HG02759 (cell line): ENCODE data around the gene FASTK.
A peak's percentile ranks its signal among the peaks of the same experiment; 100 is the strongest.
"Not testable (repeated sequence)": the region's sequence is repeated elsewhere in the genome, so short reads cannot be mapped to it uniquely, and the experiment has no call there.

Source experiments
- ATAC-seq: cut with Tn5 transposase; IDR thresholded peaks from one replicate; pipeline ENCODE4 v1.9.1; 2021; ENCODE audit warnings: mild to moderate bottlenecking, moderate library complexity; ENCODE audit not compliant: unreplicated experiment

The FASTK gene

GRCh38 chr7:151053751-151054150 lies 26.9 kb downstream of the FASTK start:
- ATAC-seq, result no peak

GRCh38 chr7:151053096-151053495 lies 27.5 kb downstream of the FASTK start:
- ATAC-seq, result no peak

- no peak for ATAC-seq
These were observed 29.5 kb downstream of the FASTK start for GRCh38 chr7:151051108-151051507.

GRCh38 chr7:151048911-151049463 lies 31.6 kb downstream of the FASTK start:
- ATAC-seq, result no peak

GRCh38 chr7:151047976-151048815 lies 32.4 kb downstream of the FASTK start, which contains the start of gene ASIC3:
Gene ASIC3 (plus strand): TSS chr7:151048531. CDS start chr7:151048886, 355 bp downstream.
- no peak for ATAC-seq

- no peak for ATAC-seq
These were observed 33.7 kb downstream of the FASTK start for GRCh38 chr7:151046603-151047573.

- ATAC-seq, result no peak
These were observed 34.6 kb downstream of the FASTK start for GRCh38 chr7:151045967-151046366.

GRCh38 chr7:151045262-151045661 lies 35.3 kb downstream of the FASTK start:
- no peak for ATAC-seq

- no peak for ATAC-seq
These were observed 36.6 kb downstream of the FASTK start for GRCh38 chr7:151043959-151044358.

- ATAC-seq, result not testable (repeated sequence)
These were observed 37.2 kb downstream of the FASTK start for GRCh38 chr7:151043449-151043848.

- no peak for ATAC-seq
These were observed 39.8 kb downstream of the FASTK start for GRCh38 chr7:151040616-151041375.

- no peak for ATAC-seq
These were observed 40.6 kb downstream of the FASTK start for GRCh38 chr7:151039850-151040548.

- peak; percentile 59 for ATAC-seq
These were observed 41.4 kb downstream of the FASTK start for GRCh38 chr7:151038951-151039849.

- no peak for ATAC-seq
These were observed 44.7 kb downstream of the FASTK start for GRCh38 chr7:151035902-151036301.

GRCh38 chr7:151035026-151035717 lies 45.4 kb downstream of the FASTK start:
- no peak for ATAC-seq

GRCh38 chr7:151034312-151035025 lies 46.1 kb downstream of the FASTK start:
- ATAC-seq, result no peak

- no peak for ATAC-seq
These were observed 46.8 kb downstream of the FASTK start for GRCh38 chr7:151033864-151034249.
